Mesothelial cell of epicardium (in vitro differentiated cells): ENCODE measurements around the gene GRIP2. TPM values are rescaled to one million over a fixed set of nuclear protein-coding genes. Genes with fewer than 3 reads are reported as not detected.

Experiments
- DNase-seq, 2 experiments: peaks; one replicate each; pipeline ENCODE4 v3.0.0; 2021; ENCODE audit warnings: low spot score in 2 of 2; ENCODE audit not compliant: unreplicated experiment in 2 of 2
- H3K27ac Mint-ChIP-seq: 2 replicates; pipeline ENCODE4 v1.8.0; 2021; ENCODE audit warnings: mixed read lengths
- H3K27me3 Mint-ChIP-seq: 2 replicates; pipeline ENCODE4 v1.8.0; 2021; ENCODE audit warnings: low read depth, mixed read lengths
- H3K36me3 Mint-ChIP-seq: 2 replicates; pipeline ENCODE4 v1.8.0; 2021; ENCODE audit warnings: mixed read lengths
- H3K4me1 Mint-ChIP-seq: 2 replicates; pipeline ENCODE4 v1.8.0; 2021; ENCODE audit warnings: mixed read lengths
- H3K4me3 Mint-ChIP-seq: 2 replicates; pipeline ENCODE4 v1.8.0; 2021; ENCODE audit warnings: mild to moderate bottlenecking, moderate library complexity, mixed read lengths
- H3K9me3 Mint-ChIP-seq: 2 replicates; pipeline ENCODE4 v1.8.0; 2021; ENCODE audit warnings: mixed read lengths
- total RNA-seq: library from RNA; stranded (reverse); gene quantifications from 3 replicates; pipeline ENCODE4 v1.2.1, GENCODE V29; 2021
- TF ChIP-seq, protein P1 (sequence below): fragments of 200-600 bp; sonication (generic); IDR thresholded peaks from one replicate; pipeline ENCODE4 v1.5.0; 2021; ENCODE audit warnings: antibody characterized with exemption; ENCODE audit not compliant: unreplicated experiment

Gene GRIP2
- total RNA-seq, 1 donor from 2014 or later = 1.1 TPM

DNA sequence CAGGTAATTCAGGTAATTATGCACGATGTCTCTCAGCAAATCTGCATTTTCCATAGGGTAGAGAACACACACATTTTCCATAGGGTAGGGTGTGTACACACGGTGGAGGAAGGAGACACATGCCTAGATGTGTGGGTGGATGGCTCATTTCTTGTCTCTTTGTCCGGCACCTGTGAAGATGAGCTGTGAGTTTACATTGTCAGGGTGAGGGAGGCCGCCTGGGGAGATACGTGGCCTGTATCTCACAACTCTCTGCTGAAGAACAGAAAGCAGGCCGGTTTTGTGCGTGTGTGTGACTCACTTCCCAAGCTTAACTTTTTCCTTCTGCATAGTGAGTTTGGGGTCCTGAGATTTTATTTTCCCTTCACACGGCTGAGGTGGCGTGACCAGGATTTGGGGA is 77.4 kb downstream of the GRIP2 start:
- no peak for DNase-seq
- Mint-ChIP-seq H3K27me3 (no peaks in the 10 kb centered on the region), H3K9me3 (no peaks in the 10 kb centered on the region), H3K27ac (no peak overlapping the region), H3K36me3 (peaks cover 6% of the 10 kb centered on the region), H3K4me3 (no peak overlapping the region), H3K4me1 (peaks cover 3% of the 10 kb centered on the region)
- TF ChIP-seq, protein P1, sequence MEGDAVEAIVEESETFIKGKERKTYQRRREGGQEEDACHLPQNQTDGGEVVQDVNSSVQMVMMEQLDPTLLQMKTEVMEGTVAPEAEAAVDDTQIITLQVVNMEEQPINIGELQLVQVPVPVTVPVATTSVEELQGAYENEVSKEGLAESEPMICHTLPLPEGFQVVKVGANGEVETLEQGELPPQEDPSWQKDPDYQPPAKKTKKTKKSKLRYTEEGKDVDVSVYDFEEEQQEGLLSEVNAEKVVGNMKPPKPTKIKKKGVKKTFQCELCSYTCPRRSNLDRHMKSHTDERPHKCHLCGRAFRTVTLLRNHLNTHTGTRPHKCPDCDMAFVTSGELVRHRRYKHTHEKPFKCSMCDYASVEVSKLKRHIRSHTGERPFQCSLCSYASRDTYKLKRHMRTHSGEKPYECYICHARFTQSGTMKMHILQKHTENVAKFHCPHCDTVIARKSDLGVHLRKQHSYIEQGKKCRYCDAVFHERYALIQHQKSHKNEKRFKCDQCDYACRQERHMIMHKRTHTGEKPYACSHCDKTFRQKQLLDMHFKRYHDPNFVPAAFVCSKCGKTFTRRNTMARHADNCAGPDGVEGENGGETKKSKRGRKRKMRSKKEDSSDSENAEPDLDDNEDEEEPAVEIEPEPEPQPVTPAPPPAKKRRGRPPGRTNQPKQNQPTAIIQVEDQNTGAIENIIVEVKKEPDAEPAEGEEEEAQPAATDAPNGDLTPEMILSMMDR = no peak

DNA sequence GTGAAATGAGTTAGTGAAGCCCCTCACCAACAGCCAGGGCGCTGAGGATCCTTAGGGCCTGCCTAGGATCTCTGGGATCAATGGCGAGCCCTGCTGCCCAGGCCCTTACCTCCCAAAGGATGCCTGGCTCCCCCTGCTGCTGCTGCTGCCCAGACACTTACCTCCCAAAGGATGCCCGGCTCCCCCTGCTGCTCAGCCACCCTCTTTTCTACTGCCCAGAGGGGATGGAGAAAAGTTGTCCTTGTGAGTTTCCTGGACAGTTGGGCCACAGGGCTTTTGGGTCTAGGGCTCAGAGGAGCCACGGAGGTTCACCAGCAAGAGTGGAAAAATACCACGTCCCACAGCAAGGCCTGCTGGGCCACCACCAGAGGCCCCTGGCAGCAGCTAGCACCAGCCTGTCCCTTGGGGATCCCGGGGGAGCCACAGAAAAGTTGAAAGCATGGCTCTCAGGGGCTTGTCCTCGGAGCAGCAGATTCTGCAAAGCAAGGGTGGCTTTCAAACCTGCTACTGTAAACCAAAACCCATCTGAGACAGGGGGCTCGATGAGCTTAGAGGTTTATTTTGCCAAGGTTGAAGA is 78.3 kb downstream of the GRIP2 start:
- Mint-ChIP-seq H3K4me1 (peaks cover 3% of the 10 kb centered on the region), H3K9me3 (no peaks in the 10 kb centered on the region), H3K27me3 (no peaks in the 10 kb centered on the region), H3K4me3 (no peak overlapping the region), H3K27ac (no peak overlapping the region), H3K36me3 (peaks cover 6% of the 10 kb centered on the region)
- DNase-seq = peak in 1 of 2 experiments; percentile 56
- TF ChIP-seq, protein P1 = no peak

DNA sequence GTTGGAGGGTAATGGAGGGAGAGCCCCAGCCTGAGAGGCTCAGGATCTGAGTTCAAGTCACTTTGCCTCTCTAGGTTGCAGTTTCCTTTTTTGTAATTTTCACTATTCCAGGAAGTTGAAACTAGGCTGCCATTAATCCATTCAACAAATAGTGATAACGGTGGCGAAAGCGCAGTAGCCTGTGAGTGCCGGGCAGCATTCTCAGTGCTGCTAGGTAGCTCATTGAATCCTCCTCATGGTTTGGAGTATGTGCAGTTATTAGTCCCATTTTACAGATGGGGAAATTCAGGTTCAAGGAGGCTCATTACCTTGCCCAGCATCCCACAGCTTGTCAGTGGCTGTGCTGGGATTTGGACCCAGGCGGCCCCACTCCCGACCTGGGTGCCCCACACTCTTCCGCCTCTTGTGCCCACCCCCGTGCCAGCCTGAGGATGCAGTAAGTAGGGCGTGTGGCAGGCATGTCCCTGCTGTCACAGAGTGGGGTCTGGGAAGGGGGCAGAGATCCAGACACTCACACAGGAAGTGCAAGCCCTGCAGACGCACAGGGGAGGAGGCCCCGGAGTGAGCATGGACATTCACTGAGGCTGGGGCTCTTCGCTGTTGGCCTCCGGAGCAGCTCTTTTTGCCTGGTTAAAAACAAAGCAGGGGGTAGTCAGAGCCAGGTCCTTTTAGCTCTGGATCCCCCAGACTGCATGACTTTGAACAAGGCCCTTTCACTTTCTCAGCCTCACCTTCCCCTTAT is 79.0 kb downstream of the GRIP2 start:
- Mint-ChIP-seq H3K27ac (no peak overlapping the region), H3K4me3 (no peak overlapping the region), H3K27me3 (no peaks in the 10 kb centered on the region), H3K4me1 (peaks cover 3% of the 10 kb centered on the region), H3K36me3 (peaks cover 6% of the 10 kb centered on the region), H3K9me3 (no peaks in the 10 kb centered on the region)
- TF ChIP-seq, protein P1 = no peak
- no peak for DNase-seq

DNA sequence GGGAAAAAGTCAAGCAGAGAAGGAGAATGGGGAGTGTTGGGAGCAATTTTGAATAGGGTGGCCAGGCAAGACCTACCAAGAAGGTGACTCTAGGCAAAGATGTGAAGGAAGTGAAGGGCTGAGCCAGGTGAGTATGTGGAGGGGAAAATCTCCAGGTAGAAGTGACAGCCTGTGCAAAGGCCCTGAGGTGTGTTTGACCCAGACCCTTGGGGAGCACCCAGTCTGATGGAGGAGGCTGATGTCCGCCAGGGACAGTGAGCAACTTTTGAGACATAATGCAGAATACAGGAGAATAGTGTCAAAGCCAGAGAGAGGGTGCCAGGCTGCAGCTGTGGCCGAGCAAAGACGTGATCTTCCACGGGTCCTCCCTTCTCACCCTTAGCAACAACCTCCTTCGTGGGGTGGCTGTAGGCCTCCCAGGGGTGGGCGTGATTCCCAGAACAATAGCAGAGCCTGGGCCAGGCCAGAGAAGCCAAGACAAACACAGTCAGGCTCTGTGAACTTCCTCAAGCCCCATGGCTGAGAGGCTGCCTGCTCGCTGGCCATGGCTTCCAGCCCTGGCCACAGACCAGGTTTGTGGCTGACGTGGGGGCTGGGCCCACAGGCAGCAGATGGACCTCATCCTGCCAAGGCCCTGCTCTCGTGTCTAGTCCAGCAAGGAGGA is 79.7 kb downstream of the GRIP2 start:
- Mint-ChIP-seq H3K9me3 (no peaks in the 10 kb centered on the region), H3K4me3 (no peak overlapping the region), H3K27me3 (no peaks in the 10 kb centered on the region), H3K4me1 (peaks cover 3% of the 10 kb centered on the region), H3K27ac (no peak overlapping the region), H3K36me3 (peaks cover 8% of the 10 kb centered on the region)
- DNase-seq = no peak
- TF ChIP-seq, protein P1 = no peak

DNA sequence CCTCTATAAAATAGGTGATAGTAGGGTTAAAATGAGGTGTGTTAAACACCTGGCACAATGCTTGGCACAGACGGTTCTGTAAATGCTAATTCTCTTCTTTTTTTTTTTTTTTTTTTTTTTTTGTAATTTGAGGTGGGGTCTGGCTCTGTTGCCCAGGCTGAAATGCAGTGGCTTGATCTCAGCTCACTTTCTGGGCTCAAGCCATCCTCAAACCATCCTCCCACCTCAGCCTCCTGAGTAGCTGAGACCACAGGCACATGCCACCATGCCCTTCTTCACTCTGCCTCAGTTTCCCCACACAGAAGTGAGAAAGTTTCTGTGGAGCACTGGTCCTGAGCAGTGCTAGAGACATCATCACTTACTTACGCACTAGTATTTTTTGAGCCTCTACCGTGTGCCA is 80.4 kb downstream of the GRIP2 start:
- Mint-ChIP-seq H3K4me1 (peaks cover 4% of the 10 kb centered on the region), H3K27ac (no peak overlapping the region), H3K4me3 (no peak overlapping the region), H3K36me3 (peaks cover 9% of the 10 kb centered on the region), H3K9me3 (no peaks in the 10 kb centered on the region), H3K27me3 (no peaks in the 10 kb centered on the region)
- TF ChIP-seq, protein P1 = no peak
- no peak for DNase-seq
